Measurements from ENCODE around the gene CDH23. TPM values are rescaled to one million over a fixed set of nuclear protein-coding genes. Genes with fewer than 3 reads are reported as not detected.

The CDH23 gene
- total RNA-seq, 1 experiment from 2014 or later: not detected

DNA sequence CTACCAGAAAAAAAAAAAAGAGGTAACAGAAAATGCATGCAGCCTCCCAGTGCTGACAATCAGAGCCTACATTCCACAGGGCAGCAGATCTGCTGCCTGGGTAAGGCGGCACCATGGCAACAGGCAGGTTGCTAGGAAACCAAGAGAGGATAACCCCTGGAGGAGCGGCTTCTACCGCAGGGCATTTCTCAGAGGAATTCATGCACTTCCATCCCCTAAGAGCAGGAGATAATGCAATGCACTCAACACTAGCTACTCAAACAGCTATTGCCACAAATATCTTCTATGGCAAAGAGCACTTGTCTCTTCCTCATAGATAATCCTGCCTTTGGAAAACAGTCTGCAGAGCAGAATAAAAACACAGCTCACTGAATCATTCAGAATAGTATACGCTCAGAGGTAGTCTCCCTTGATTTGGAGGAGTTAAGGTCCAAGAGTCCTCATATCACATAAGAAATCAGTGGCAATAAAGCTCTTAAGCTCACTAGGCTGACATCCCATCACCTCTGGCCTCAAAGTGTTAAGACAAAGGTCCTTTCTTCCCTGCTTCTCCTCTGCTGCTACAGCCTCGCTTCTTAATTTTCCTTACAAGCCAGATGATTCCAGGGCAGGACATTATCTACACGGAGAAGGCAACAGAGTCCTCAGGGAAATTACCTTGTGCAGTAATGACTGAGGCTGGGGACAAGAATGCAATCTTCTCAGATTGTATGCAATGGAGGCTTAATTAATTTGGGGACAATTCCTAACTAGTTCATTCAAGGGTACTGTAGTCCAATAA is 443.6 kb downstream of the CDH23 start:
- POLR2A ChIA-PET (ENCODE audit: unreplicated experiment): no interaction called here

DNA sequence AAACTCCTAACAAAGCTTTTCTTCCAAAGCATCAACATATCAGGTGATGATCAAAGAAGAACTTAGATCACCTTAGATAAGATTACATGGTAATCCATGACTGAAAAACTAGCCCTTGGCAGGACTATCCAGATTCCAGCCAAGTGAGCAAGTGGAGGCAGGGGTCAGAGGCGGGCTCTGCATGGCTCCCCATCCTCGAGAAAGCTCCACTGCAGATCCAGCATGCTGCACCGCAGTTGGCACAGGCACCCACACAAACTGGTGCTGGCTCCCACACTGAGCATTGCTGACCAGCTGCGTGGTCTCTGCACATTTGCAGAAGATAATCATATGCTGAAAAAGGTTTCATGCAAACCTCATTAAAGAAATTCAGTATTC is 444.2 kb downstream of the CDH23 start:
- H4K20me1 ChIP-seq (ENCODE audit: low read length): peaks cover 58% of the 10 kb centered on the region
- H3K9me2 ChIP-seq (replicated peaks; ENCODE audit: low read length): no peaks in the 10 kb centered on the region
- no peak overlapping the region for H3K4me2 ChIP-seq (ENCODE audit: low read length)
- intact Hi-C loops (cut with micrococcal nuclease): no loop called here
- H3K9ac ChIP-seq (ENCODE audit: low read length): no peak overlapping the region
- no peak for TF ChIP-seq EZH2phosphoT487 (IDR thresholded peaks at IDR 0.05; ENCODE audit: borderline replicate concordance, low read length)
- no peak for TF ChIP-seq EZH2 (IDR thresholded peaks at IDR 0.05; ENCODE audit: low read length, unreplicated experiment)
- TF ChIP-seq, protein P1, sequence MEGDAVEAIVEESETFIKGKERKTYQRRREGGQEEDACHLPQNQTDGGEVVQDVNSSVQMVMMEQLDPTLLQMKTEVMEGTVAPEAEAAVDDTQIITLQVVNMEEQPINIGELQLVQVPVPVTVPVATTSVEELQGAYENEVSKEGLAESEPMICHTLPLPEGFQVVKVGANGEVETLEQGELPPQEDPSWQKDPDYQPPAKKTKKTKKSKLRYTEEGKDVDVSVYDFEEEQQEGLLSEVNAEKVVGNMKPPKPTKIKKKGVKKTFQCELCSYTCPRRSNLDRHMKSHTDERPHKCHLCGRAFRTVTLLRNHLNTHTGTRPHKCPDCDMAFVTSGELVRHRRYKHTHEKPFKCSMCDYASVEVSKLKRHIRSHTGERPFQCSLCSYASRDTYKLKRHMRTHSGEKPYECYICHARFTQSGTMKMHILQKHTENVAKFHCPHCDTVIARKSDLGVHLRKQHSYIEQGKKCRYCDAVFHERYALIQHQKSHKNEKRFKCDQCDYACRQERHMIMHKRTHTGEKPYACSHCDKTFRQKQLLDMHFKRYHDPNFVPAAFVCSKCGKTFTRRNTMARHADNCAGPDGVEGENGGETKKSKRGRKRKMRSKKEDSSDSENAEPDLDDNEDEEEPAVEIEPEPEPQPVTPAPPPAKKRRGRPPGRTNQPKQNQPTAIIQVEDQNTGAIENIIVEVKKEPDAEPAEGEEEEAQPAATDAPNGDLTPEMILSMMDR (conservative IDR thresholded peaks at IDR 0.05; ENCODE audit: low read depth, low read length): no peak
- ChIA-PET CTCF (no interaction called here), POLR2A (ENCODE audit: unreplicated experiment) (no interaction called here)
- H3K4me3 ChIP-seq (ENCODE audit: low read length): no peak overlapping the region
- peaks cover 18% of the 10 kb centered on the region for H3K4me1 ChIP-seq (ENCODE audit: insufficient read depth, low read length)
- H3F3A ChIP-seq (ENCODE audit: low read length, unreplicated experiment): no peaks in the 10 kb centered on the region
- H3K9me3 ChIP-seq (ENCODE audit: low read length): no peaks in the 10 kb centered on the region
- no peaks in the 10 kb centered on the region for H3K27me3 ChIP-seq (ENCODE audit: low read length)
- H3K27ac ChIP-seq (ENCODE audit: low read length): no peak overlapping the region
- DNase-seq (no peak), ATAC-seq (no peak)
- H3K36me3 ChIP-seq (ENCODE audit: low read depth, low read length): no peaks in the 10 kb centered on the region
- BruUV-seq (replicated peaks): no TSS peak
- no peak overlapping the region for H2AFZ ChIP-seq (ENCODE audit: low read length)
- peaks cover 99% of the 10 kb centered on the region for H3K79me2 ChIP-seq (ENCODE audit: low read length)

More for the DNA sequence above, 443.6 kb downstream of the CDH23 start:
- DNase-seq (peak; percentile 24), ATAC-seq (peak; percentile 31; the same call in 1 of the 2 replicates)
- Histone ChIP-seq H3K27ac (ENCODE audit: low read length) (no peak overlapping the region), H3K9me2 (replicated peaks; ENCODE audit: low read length) (no peaks in the 10 kb centered on the region), H2AFZ (ENCODE audit: low read length) (no peak overlapping the region), H3K9me3 (ENCODE audit: low read length) (no peaks in the 10 kb centered on the region), H3K79me2 (ENCODE audit: low read length) (peaks cover 99% of the 10 kb centered on the region), H3K27me3 (ENCODE audit: low read length) (no peaks in the 10 kb centered on the region), H3K36me3 (ENCODE audit: low read depth, low read length) (no peaks in the 10 kb centered on the region), H3F3A (ENCODE audit: low read length, unreplicated experiment) (no peaks in the 10 kb centered on the region), H4K20me1 (ENCODE audit: low read length) (peaks cover 52% of the 10 kb centered on the region), H3K4me1 (ENCODE audit: insufficient read depth, low read length) (peaks cover 18% of the 10 kb centered on the region), H3K4me2 (ENCODE audit: low read length) (no peak overlapping the region), H3K4me3 (ENCODE audit: low read length) (no peak overlapping the region), H3K9ac (ENCODE audit: low read length) (no peak overlapping the region)
- CTCF ChIA-PET: no interaction called here
- intact Hi-C loops (cut with micrococcal nuclease): no loop called here
- no TSS peak for BruUV-seq (replicated peaks)
- TF ChIP-seq EZH2phosphoT487 (IDR thresholded peaks at IDR 0.05; ENCODE audit: borderline replicate concordance, low read length) (no peak), EZH2 (IDR thresholded peaks at IDR 0.05; ENCODE audit: low read length, unreplicated experiment) (no peak)
- TF ChIP-seq, protein P1 (conservative IDR thresholded peaks at IDR 0.05; ENCODE audit: low read depth, low read length): no peak

DNA sequence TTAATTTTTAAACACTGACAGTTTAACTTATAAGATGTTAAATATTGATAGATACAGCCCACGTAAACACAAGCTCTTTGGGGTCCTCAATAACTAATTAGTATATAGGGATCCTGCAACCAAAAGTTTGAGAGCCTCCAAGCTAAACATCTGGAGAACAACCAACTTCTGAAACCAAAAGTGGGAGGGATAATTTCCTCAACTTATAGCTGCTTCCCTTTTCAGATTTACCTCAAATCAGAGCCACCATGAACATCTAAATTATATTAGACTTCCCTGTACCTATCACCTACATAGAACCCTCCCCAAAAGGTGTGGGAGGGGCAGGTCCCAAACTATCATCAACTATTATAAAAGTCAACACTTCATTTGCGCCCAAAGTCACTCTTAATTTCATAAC is 445.7 kb downstream of the CDH23 start:
- ChIA-PET CTCF (no interaction called here), POLR2A (ENCODE audit: unreplicated experiment) (no interaction called here)
- Histone ChIP-seq H3K27me3 (ENCODE audit: low read length) (no peaks in the 10 kb centered on the region), H2AFZ (ENCODE audit: low read length) (no peak overlapping the region), H3K79me2 (ENCODE audit: low read length) (peaks cover 99% of the 10 kb centered on the region), H3K9ac (ENCODE audit: low read length) (no peak overlapping the region), H3F3A (ENCODE audit: low read length, unreplicated experiment) (no peaks in the 10 kb centered on the region), H3K9me2 (replicated peaks; ENCODE audit: low read length) (no peaks in the 10 kb centered on the region), H3K4me1 (ENCODE audit: insufficient read depth, low read length) (peaks cover 16% of the 10 kb centered on the region), H3K27ac (ENCODE audit: low read length) (no peak overlapping the region), H3K4me3 (ENCODE audit: low read length) (no peak overlapping the region), H4K20me1 (ENCODE audit: low read length) (peaks cover 52% of the 10 kb centered on the region), H3K9me3 (ENCODE audit: low read length) (no peaks in the 10 kb centered on the region), H3K36me3 (ENCODE audit: low read depth, low read length) (no peaks in the 10 kb centered on the region), H3K4me2 (ENCODE audit: low read length) (no peak overlapping the region)
- TF ChIP-seq EZH2phosphoT487 (IDR thresholded peaks at IDR 0.05; ENCODE audit: borderline replicate concordance, low read length) (no peak), EZH2 (IDR thresholded peaks at IDR 0.05; ENCODE audit: low read length, unreplicated experiment) (no peak)
- TF ChIP-seq, protein P1 (conservative IDR thresholded peaks at IDR 0.05; ENCODE audit: low read depth, low read length): no peak
- ATAC-seq (no peak), DNase-seq (no peak)
- no TSS peak for BruUV-seq (replicated peaks)
- intact Hi-C loops (cut with micrococcal nuclease): no loop called here
